Lung (tissue), 12 donors: ENCODE data around the gene ACYP2. TPM values are rescaled to one million over a fixed set of nuclear protein-coding genes. Genes with fewer than 3 reads are reported as not detected.

Experiments used
- ATAC-seq: fragments of 200-7000 bp; cut with Tn5 transposase; one replicate; pipeline ENCODE4 v1.9.1; 2020; ENCODE audit warnings: moderate number of reproducible peaks; ENCODE audit not compliant: insufficient read depth, low FRiP score
- DNase-seq, 3 donors: peaks; one replicate each; pipeline ENCODE4 v3.0.0-alpha.2; 2013 to 2017
- H3K27ac ChIP-seq, 2 donors: one replicate each; pipeline ENCODE4 v1.5.1; 2013; ENCODE audit warnings: mild to moderate bottlenecking in 2 of 2, moderate library complexity in 2 of 2, control low read depth in 1 of 2, inconsistent platforms in 1 of 2, low read depth in 1 of 2, low read length in 1 of 2
- H3K27me3 ChIP-seq, 3 donors: one replicate each; pipeline ENCODE4 v1.5.1; 2013; ENCODE audit warnings: low read length in 2 of 3; ENCODE audit not compliant: control insufficient read depth in 3 of 3, insufficient read depth in 3 of 3
- H3K36me3 ChIP-seq, 4 donors: one replicate each; pipeline ENCODE4 v1.5.1; 2013; ENCODE audit warnings: low read length in 4 of 4, mild to moderate bottlenecking in 1 of 4, moderate library complexity in 1 of 4; ENCODE audit not compliant: control insufficient read depth in 4 of 4, insufficient read depth in 4 of 4
- H3K4me1 ChIP-seq, 5 donors: one replicate each; pipeline ENCODE4 v1.5.1; 2013; ENCODE audit warnings: low read length in 5 of 5, mild to moderate bottlenecking in 2 of 5, moderate library complexity in 1 of 5; ENCODE audit not compliant: control insufficient read depth in 5 of 5, insufficient read depth in 5 of 5
- H3K4me3 ChIP-seq: one replicate; pipeline ENCODE4 v1.5.1; 2013; ENCODE audit warnings: mild to moderate bottlenecking, control low read depth, moderate library complexity
- H3K9ac ChIP-seq, 2 donors: one replicate each; pipeline ENCODE4 v1.5.1; 2013; ENCODE audit warnings: low read length in 2 of 2, control low read depth in 1 of 2; ENCODE audit not compliant: insufficient read depth in 1 of 2
- H3K9me3 ChIP-seq, 4 donors: one replicate each; pipeline ENCODE4 v1.5.1; 2013; ENCODE audit warnings: low read length in 3 of 4, mild to moderate bottlenecking in 1 of 4, moderate library complexity in 1 of 4; ENCODE audit not compliant: control insufficient read depth in 4 of 4, insufficient read depth in 3 of 4
- WGBS, 2 donors: extraction: QIAGEN DNeasy Blood & Tissue Kit; methylation state at CpG; one replicate each; pipeline ENCODE4 v1.1.7; 2013; 5-methylcytosine and 5-hydroxymethylcytosine counted together
- polyA plus RNA-seq, 2 donors: library from polyadenylated mRNA; stranded (reverse); fragments of 200-250 nt; gene quantifications; one replicate each; pipeline ENCODE4 v1.2.1, GENCODE V29; 2013
- total RNA-seq, 2 donors: library from RNA; depleted of rRNA in 1 of 2; stranded (reverse); fragments of >200 nt in 1 of 2; gene quantifications; one replicate each; pipeline ENCODE4 v1.2.1, GENCODE V29; 2014 to 2021
- TF ChIP-seq, protein P1 (sequence below): IDR thresholded peaks from 2 replicates; pipeline ENCODE4 v1.5.1; 2012; ENCODE audit warnings: mild to moderate bottlenecking; ENCODE audit errors: control extremely low read depth, extremely low read depth
- donor health status: control.
- donor health status: control.
- donor health status: Bipolar disorder and iron deficiency.
- donor health status: healthy.
- donor health status: DM: yes; HTN: yes; CAD: no.

Gene ACYP2
- total and polyA plus RNA-seq, 4 donors = 13.2 to 23.7 (median 18.0) TPM

DNA sequence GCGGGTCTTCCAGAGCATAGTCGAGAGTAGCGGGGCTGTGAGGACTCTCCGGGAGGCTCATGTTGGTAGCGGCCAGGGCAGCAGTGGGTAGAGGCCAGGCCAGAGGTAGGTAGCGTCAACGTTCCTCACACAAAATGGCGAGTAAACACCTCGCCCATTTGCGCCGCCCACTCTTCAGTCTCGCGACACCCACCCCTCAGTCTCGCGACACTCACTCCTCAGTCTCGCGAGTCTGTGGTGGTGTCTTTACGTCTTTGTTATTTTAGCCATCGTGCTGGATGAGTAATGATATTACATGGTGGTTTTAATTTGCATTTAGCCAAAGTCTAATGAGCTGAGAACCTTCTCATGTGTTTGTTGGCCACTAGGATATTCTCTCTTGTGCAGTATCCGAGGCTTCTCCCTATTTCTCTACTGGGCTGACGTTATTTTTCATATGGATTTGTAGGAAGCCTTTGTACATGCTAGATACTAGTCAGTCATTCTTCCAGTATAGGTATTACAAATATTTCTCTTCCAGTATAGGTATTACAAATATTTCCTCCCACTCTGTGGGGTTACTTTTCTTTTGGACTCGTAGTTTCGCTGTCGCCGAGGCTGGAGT, 140.8 kb downstream of the ACYP2 start, which contains the start of gene TSPYL6:
TSS of gene TSPYL6 (minus strand) at position 139 of the 604 bp plus-strand sequence. CDS start at position 61, 78 bp downstream.
- Histone ChIP-seq H3K9ac (no peak within 1 kb of the TSS), H3K27me3 (no peaks in the 10 kb centered on the region), H3K4me1 (peaks cover 0 to 10% (median 0%) of the 10 kb centered on the region in 5 donors), H3K36me3 (no peaks in the 10 kb centered on the region), H3K4me3 (no peak within 1 kb of the TSS), H3K9me3 (no peaks in the 10 kb centered on the region), H3K27ac (no peak within 1 kb of the TSS)
- WGBS, 2 donors = 98% methylated on average over 25 of the region's 25 CpGs
- TF ChIP-seq, protein P1, sequence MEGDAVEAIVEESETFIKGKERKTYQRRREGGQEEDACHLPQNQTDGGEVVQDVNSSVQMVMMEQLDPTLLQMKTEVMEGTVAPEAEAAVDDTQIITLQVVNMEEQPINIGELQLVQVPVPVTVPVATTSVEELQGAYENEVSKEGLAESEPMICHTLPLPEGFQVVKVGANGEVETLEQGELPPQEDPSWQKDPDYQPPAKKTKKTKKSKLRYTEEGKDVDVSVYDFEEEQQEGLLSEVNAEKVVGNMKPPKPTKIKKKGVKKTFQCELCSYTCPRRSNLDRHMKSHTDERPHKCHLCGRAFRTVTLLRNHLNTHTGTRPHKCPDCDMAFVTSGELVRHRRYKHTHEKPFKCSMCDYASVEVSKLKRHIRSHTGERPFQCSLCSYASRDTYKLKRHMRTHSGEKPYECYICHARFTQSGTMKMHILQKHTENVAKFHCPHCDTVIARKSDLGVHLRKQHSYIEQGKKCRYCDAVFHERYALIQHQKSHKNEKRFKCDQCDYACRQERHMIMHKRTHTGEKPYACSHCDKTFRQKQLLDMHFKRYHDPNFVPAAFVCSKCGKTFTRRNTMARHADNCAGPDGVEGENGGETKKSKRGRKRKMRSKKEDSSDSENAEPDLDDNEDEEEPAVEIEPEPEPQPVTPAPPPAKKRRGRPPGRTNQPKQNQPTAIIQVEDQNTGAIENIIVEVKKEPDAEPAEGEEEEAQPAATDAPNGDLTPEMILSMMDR = no peak
- DNase-seq (no peak), ATAC-seq (no peak)

DNA sequence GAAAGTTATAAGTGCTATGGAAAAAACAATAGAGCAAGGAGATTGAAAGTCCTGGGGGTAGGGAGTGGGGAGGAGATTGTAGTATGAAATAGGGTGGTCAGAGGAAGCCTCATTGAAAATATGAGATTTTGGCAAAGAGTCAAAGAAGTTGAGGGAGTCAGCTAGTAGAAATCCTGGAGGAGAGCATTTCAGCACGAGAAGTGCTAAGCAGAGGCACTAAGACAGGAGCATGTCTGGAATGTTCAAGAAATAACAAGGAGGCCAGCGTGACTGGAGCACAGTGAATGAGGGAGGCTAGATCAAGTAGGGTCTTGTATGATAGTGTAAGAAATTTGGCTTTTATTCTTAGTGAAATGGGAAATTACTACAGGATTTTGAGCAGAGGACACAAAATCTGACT, 142.8 kb downstream of the ACYP2 start:
- H3K27ac ChIP-seq = no peak overlapping the region
- H3K9me3 ChIP-seq = peaks cover 0 to 3% (median 1%) of the 10 kb centered on the region in 4 donors
- H3K4me3 ChIP-seq = no peak overlapping the region
- ATAC-seq = no peak
- H3K36me3 ChIP-seq = no peaks in the 10 kb centered on the region
- H3K4me1 ChIP-seq = peaks cover 0 to 23% (median 0%) of the 10 kb centered on the region in 5 donors
- peak; percentile 13 to 27 (median 25) for DNase-seq
- H3K9ac ChIP-seq = no peak overlapping the region
- 85 to 97% methylated on average over 2 of the region's 2 CpGs for WGBS, 2 donors
- TF ChIP-seq, protein P1 = no peak
- no peaks in the 10 kb centered on the region for H3K27me3 ChIP-seq

DNA sequence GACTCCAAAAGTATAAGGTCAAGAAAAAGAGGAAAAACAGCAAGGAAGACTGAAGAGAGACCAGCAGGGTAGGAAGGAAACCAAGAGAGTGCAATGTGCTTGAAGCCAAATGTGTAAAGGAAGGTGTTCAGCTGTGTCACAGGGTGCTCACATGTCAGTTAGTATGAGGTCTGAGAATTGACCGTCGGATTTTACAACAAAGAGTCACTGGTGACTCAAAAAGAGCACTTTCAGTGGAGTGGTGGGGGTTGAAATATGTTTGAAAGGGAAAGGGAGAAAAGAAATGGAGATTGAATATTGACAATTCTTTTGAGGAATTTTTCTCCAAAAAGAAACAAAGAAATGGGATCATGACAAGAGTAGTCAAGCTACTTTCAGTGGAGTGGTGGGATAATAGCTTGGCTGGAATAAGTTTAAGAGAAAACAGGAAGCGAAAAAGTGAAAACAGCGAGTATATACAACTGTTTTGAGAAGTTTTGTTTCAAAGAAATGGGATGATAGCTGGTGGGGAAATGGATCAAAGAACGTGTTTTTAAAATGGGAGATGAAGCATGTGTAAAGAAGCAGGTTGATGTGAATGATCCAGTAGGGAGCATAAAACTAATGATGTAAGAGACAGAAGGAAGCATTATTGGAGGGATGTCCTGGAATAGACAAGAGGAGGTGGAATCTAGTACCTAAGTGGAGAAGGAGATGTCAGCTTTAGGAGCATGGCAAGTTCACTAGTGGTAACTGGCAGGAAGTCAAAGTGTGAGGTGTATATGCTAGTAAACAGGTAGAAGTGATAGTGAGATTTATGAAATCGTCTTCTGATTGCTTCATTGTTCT, 144.2 kb downstream of the ACYP2 start:
- WGBS, 2 donors = 83 to 90% methylated on average over 6 of the region's 6 CpGs
- Histone ChIP-seq H3K9me3 (peaks cover 0 to 4% (median 1%) of the 10 kb centered on the region in 4 donors), H3K4me1 (peaks cover 0 to 23% (median 0%) of the 10 kb centered on the region in 5 donors), H3K27ac (no peak overlapping the region), H3K4me3 (no peak overlapping the region), H3K9ac (no peak overlapping the region), H3K27me3 (no peaks in the 10 kb centered on the region), H3K36me3 (no peaks in the 10 kb centered on the region)
- DNase-seq (no peak), ATAC-seq (no peak)
- TF ChIP-seq, protein P1 = no peak
